ENCODE data around the gene CAD. TPM values are rescaled to one million over a fixed set of nuclear protein-coding genes. Genes with fewer than 3 reads are reported as not detected.

CAD gene
- total RNA-seq, 2 donors from 2014 or later = 11.1 to 49.1 TPM

DNA sequence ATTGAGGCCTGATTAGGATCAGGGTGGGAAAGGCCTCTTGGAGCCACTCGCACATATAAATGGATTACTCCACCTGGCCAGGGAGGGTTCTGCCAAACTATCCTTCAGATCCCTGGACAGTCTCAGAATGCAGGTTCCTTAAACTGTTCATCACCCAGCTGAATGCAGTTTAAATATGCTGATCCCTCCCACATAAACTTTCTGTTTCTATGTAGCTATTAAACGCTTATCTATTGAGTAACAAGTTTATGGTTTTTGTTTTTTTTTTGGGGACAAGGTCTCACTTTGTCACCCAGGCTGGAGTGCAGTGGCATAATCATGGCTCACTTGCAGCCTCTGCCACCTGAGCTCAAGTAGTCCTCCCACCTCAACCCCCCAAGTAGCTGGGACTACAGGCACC, 1.9 kb downstream of the CAD start:
- Histone ChIP-seq H3K9me3 (no peaks in the 10 kb centered on the region), H3K27me3 (no peaks in the 10 kb centered on the region), H3K4me3 (no peak overlapping the region), H3K4me1 (no peaks in the 10 kb centered on the region), H3K27ac (no peak overlapping the region), H3K36me3 (no peaks in the 10 kb centered on the region), H3K9ac (ENCODE audit: low read depth in 2 of 2, low read length in 2 of 2) (no peak overlapping the region)
- no peak for TF ChIP-seq CTCF (IDR thresholded peaks at IDR 0.05)
- DNase-seq = no peak
- intact Hi-C loops (cut with DNase I) = no loop called here

- TF ChIP-seq CTCF (IDR thresholded peaks at IDR 0.05) = no peak
- intact Hi-C loops (cut with DNase I) = no loop called here
- Histone ChIP-seq H3K27ac (no peak overlapping the region), H3K4me3 (no peak overlapping the region), H3K9ac (ENCODE audit: low read depth in 2 of 2, low read length in 2 of 2) (no peak overlapping the region), H3K36me3 (peaks cover 5% of the 10 kb centered on the region), H3K27me3 (no peaks in the 10 kb centered on the region), H3K9me3 (no peaks in the 10 kb centered on the region), H3K4me1 (no peaks in the 10 kb centered on the region)
- DNase-seq = no peak
These were observed 2.9 kb downstream of the CAD start for GRCh38 chr2:27220091-27220490.

DNA sequence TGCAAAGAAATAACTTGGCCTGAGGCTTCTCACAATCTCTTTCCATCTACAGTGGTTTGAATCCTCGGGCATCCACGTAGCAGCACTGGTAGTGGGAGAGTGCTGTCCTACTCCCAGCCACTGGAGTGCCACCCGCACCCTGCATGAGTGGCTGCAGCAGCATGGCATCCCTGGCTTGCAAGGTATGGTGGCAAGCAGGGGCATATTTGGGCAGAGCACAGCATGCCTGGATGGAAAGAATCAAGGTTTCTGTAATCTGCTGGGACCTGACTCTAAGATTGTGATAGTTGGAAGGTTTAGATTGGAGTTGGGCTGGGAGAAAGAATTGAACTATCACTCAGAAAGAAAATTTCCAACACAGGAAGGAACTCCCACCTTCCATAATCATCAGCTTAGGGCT, 4.0 kb downstream of the CAD start:
- DNase-seq = no peak
- intact Hi-C loops (cut with DNase I) = no loop called here
- Histone ChIP-seq H3K27me3 (no peaks in the 10 kb centered on the region), H3K36me3 (peaks cover 12% of the 10 kb centered on the region), H3K27ac (no peak overlapping the region), H3K9me3 (no peaks in the 10 kb centered on the region), H3K4me3 (no peak overlapping the region), H3K4me1 (no peaks in the 10 kb centered on the region), H3K9ac (ENCODE audit: low read depth in 2 of 2, low read length in 2 of 2) (no peak overlapping the region)
- no peak for TF ChIP-seq CTCF (IDR thresholded peaks at IDR 0.05)

DNA sequence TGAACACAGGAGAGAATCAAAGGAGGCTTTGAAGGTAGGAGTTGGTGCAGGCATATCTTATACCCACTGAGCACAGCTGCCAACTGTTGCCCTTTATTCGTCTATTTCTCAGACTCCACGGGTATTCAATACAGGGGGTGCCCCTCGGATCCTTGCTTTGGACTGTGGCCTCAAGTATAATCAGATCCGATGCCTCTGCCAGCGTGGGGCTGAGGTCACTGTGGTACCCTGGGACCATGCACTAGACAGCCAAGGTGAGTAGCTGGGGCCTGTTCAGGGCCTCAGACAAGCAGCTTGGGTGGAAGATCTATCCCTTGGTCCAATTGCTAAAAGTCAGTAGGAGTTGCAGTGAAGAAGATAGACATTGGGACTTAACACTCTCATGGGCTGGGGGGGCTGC, 5.2 kb downstream of the CAD start:
- no peak overlapping the region for H3K27ac ChIP-seq
- H3K4me1 ChIP-seq = no peaks in the 10 kb centered on the region
- H3K27me3 ChIP-seq = no peaks in the 10 kb centered on the region
- no peak overlapping the region for H3K4me3 ChIP-seq
- no peak overlapping the region for H3K9ac ChIP-seq (ENCODE audit: low read depth in 2 of 2, low read length in 2 of 2)
- intact Hi-C loops (cut with DNase I) = no loop called here
- H3K9me3 ChIP-seq = no peaks in the 10 kb centered on the region
- DNase-seq = no peak
- TF ChIP-seq CTCF (IDR thresholded peaks at IDR 0.05) = no peak
- H3K36me3 ChIP-seq = peaks cover 19% of the 10 kb centered on the region

DNA sequence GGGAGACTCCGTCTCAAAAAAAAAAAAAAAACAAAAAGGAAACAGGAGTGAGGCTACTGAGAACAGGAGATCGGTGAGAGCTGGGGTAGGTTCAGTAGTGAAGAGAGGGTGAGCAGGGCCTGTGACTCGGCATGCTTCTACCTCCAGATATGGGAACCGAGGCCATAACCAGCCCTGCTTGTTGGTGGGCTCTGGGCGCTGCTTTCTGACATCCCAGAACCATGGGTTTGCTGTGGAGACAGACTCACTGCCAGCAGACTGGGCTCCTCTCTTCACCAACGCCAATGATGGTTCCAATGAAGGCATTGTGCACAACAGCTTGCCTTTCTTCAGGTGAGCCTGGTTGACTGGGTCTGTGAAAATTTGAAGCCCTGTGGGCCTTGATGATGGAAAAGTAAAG, 6.2 kb downstream of the CAD start:
- intact Hi-C loops (cut with DNase I) = no loop called here
- TF ChIP-seq CTCF (IDR thresholded peaks at IDR 0.05) = no peak

DNA sequence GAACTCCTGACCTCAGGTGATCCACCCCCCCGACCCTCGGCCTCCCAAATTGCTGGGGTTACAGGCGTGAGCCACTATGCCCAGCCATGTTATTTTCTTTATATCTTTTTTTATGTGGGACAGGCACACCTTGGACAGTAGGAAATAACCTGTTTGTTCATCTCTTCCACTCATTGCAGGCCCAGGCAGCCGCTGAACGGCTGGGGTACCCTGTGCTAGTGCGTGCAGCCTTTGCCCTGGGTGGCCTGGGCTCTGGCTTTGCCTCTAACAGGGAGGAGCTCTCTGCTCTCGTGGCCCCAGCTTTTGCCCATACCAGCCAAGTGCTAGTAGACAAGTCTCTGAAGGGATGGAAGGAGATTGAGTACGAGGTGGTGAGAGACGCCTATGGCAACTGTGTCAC, 8.4 kb downstream of the CAD start:
- intact Hi-C loops (cut with DNase I) = no loop called here
- peaks cover 19% of the 10 kb centered on the region for H3K36me3 ChIP-seq
- DNase-seq = no peak
- TF ChIP-seq CTCF (IDR thresholded peaks at IDR 0.05) = no peak
- H3K9ac ChIP-seq (ENCODE audit: low read depth in 2 of 2, low read length in 2 of 2) = no peak overlapping the region
- no peak overlapping the region for H3K27ac ChIP-seq
- no peaks in the 10 kb centered on the region for H3K27me3 ChIP-seq
- no peak overlapping the region for H3K4me3 ChIP-seq
- no peaks in the 10 kb centered on the region for H3K9me3 ChIP-seq
- H3K4me1 ChIP-seq = no peaks in the 10 kb centered on the region

More for the DNA sequence above, 6.2 kb downstream of the CAD start:
- Histone ChIP-seq H3K27me3 (no peaks in the 10 kb centered on the region), H3K4me1 (no peaks in the 10 kb centered on the region), H3K9me3 (no peaks in the 10 kb centered on the region), H3K9ac (ENCODE audit: low read depth in 2 of 2, low read length in 2 of 2) (no peak overlapping the region), H3K27ac (no peak overlapping the region), H3K4me3 (no peak overlapping the region), H3K36me3 (peaks cover 19% of the 10 kb centered on the region)
- no peak for DNase-seq

Measured in colonic mucosa (tissue), 4 donors.